Activated B cell treated with CpG ODN at 0.5 μM for 24 hours (primary cell): ENCODE measurements around the gene KRT17. TPM values are rescaled to one million over a fixed set of nuclear protein-coding genes. Genes with fewer than 3 reads are reported as not detected.

Source experiments
- ATAC-seq: fragments of 200-7000 bp; cut with Tn5 transposase; one replicate; pipeline ENCODE4 v1.10.0; 2021; ENCODE audit warnings: low read depth, mild to moderate bottlenecking, moderate library complexity
- CTCF ChIA-PET: fragments of 350-600 bp; sonication (Branson Sonifier 250); formaldehyde crosslinking; loops from one replicate; lab custom pipeline; 2021; ENCODE audit warnings: antibody characterized with exemption; lab: Charles Lee
- POLR2A ChIA-PET: fragments of 350-600 bp; sonication (Branson Sonifier 250); formaldehyde crosslinking; loops from one replicate; lab custom pipeline; 2021; ENCODE audit warnings: antibody characterized with exemption; lab: Charles Lee
- DNase-seq: peaks from one replicate; pipeline ENCODE4 v3.0.0; 2022
- H3K27ac Mint-ChIP-seq: one replicate; pipeline ENCODE4 v1.8.0; 2020; ENCODE audit warnings: mixed read lengths
- H3K27me3 Mint-ChIP-seq: one replicate; pipeline ENCODE4 v1.8.0; 2021; ENCODE audit warnings: mixed read lengths
- H3K36me3 Mint-ChIP-seq: one replicate; pipeline ENCODE4 v1.8.0; 2021; ENCODE audit warnings: low read depth, mixed read lengths
- H3K4me1 Mint-ChIP-seq: one replicate; pipeline ENCODE4 v1.8.0; 2021; ENCODE audit warnings: mixed read lengths
- H3K4me3 Mint-ChIP-seq: one replicate; pipeline ENCODE4 v1.8.0; 2020; ENCODE audit warnings: mild to moderate bottlenecking, mixed read lengths
- H3K9me3 Mint-ChIP-seq: one replicate; pipeline ENCODE4 v1.8.0; 2020; ENCODE audit warnings: mixed read lengths
- intact Hi-C: fragments of 100-400 bp; cut with micrococcal nuclease; formaldehyde crosslinking; loops from one replicate; pipeline ENCODE4 v1.15.1; 2024
- total RNA-seq: library from RNA; stranded (reverse); gene quantifications from 2 replicates; pipeline ENCODE4 v1.2.3, GENCODE V29; 2022
- TF ChIP-seq, protein P1 (sequence below): fragments of 200-600 bp; IDR thresholded peaks from one replicate; pipeline ENCODE4 v1.8.0; 2022; ENCODE audit warnings: antibody characterized with exemption, mild to moderate bottlenecking

KRT17 gene
- total RNA-seq, 1 donor from 2014 or later, result not detected

DNA sequence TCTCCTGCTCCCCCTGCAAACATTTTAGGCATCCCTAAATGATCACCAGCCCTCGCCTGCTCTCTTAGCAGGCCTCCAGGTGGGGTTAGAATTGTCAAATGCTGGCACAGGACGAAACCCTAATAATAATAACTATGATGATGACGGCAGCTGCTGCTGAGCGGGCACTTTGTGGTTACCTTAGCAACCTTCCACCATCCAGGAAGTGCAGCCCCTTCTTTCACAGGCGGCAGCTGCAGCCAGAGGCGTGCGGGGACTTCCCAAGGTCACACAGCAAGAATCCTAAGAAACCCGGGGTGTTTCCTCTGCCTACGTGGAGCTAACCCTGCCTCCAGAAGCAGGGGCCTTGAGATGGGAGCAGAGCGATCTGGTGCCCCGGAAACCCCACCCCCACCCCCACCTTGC, 41.9 kb upstream of the KRT17 start:
- H3K4me3 Mint-ChIP-seq, result peak overlapping the region; percentile 92
- H3K4me1 Mint-ChIP-seq, result peaks cover 40% of the 10 kb centered on the region
- H3K9me3 Mint-ChIP-seq, result no peaks in the 10 kb centered on the region

DNA sequence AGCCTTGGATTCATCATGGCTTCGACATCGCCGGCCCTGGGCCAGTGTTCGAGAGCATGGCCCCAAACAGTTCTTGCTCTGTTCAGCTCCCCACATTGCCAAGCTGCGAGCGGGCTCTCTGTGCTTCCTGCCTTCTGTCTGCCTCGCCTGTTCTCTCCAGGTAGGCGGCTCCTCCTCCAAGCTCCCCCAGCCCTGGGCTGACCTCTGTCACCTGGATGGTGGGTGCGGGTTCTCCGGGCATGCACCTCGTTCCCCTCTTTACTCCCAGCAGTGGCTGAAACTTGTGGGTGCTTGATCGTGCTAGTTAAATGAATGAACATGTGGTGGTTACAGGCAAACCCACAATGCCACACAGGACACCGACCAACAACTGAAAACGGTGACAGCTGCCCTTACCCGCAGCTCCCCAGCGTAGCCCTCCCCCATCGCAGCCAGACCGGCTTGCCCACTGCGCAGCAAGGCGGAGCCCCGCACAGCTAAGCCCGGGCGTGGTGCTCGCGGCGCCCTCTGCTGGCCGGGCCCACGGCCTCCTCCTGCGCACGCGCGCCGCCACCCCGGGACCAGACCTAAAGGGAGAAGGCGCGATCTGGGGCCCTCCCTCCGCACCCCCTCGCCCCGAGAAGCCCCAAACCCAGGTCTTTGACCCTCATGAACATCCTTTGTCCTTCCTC, 41.3 kb upstream of the KRT17 start:
- CTCF ChIA-PET, result interaction anchor here (0.6 to 4.2 kb wide), 19 partner anchors 11 to 1311 kb away, joined by 3 to 72 read pairs (median 4); partner anchors contain the start of gene EIF1
- no peaks in the 10 kb centered on the region for H3K27me3 Mint-ChIP-seq
- H3K9me3 Mint-ChIP-seq, result no peaks in the 10 kb centered on the region
- H3K27ac Mint-ChIP-seq, result peak overlapping the region; percentile 99
- peak; percentile 98 for DNase-seq
- TF ChIP-seq, protein P1, sequence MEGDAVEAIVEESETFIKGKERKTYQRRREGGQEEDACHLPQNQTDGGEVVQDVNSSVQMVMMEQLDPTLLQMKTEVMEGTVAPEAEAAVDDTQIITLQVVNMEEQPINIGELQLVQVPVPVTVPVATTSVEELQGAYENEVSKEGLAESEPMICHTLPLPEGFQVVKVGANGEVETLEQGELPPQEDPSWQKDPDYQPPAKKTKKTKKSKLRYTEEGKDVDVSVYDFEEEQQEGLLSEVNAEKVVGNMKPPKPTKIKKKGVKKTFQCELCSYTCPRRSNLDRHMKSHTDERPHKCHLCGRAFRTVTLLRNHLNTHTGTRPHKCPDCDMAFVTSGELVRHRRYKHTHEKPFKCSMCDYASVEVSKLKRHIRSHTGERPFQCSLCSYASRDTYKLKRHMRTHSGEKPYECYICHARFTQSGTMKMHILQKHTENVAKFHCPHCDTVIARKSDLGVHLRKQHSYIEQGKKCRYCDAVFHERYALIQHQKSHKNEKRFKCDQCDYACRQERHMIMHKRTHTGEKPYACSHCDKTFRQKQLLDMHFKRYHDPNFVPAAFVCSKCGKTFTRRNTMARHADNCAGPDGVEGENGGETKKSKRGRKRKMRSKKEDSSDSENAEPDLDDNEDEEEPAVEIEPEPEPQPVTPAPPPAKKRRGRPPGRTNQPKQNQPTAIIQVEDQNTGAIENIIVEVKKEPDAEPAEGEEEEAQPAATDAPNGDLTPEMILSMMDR, result peak; percentile 24
- POLR2A ChIA-PET, result interaction anchor here (0.5 to 6.4 kb wide), 21 partner anchors 12 to 1342 kb away, joined by 3 to 272 read pairs (median 4); partner anchors contain the start of genes EIF1 and SMARCE1
- H3K4me3 Mint-ChIP-seq, result peak overlapping the region; percentile 92
- peak; percentile 75 for ATAC-seq
- H3K4me1 Mint-ChIP-seq, result peaks cover 40% of the 10 kb centered on the region
- no peaks in the 10 kb centered on the region for H3K36me3 Mint-ChIP-seq
- intact Hi-C loops, result loop anchor here (1.0 to 5.0 kb wide), 11 partner anchors 11 to 1448 kb away; partner anchors contain the start of genes EIF1, TOP2A and WIPF2

More for the DNA sequence above, 41.9 kb upstream of the KRT17 start:
- POLR2A ChIA-PET, result interaction anchor here (0.9 to 6.4 kb wide), 16 partner anchors 11 to 1308 kb away, joined by 3 to 272 read pairs (median 6); partner anchors contain the start of genes EIF1 and SMARCE1
- H3K36me3 Mint-ChIP-seq, result no peaks in the 10 kb centered on the region
- peak overlapping the region; percentile 99 for H3K27ac Mint-ChIP-seq
- TF ChIP-seq, protein P1, result no peak
- H3K27me3 Mint-ChIP-seq, result no peaks in the 10 kb centered on the region
- CTCF ChIA-PET, result interaction anchor here (0.6 to 4.2 kb wide), 17 partner anchors 10 to 1311 kb away, joined by 3 to 72 read pairs (median 4); partner anchors contain the start of gene EIF1
- ATAC-seq, result peak; percentile 57
- no peak for DNase-seq
- intact Hi-C loops, result loop anchor here (1.0 to 5.0 kb wide), 11 partner anchors 10 to 1449 kb away; partner anchors contain the start of genes EIF1, TOP2A and WIPF2

DNA sequence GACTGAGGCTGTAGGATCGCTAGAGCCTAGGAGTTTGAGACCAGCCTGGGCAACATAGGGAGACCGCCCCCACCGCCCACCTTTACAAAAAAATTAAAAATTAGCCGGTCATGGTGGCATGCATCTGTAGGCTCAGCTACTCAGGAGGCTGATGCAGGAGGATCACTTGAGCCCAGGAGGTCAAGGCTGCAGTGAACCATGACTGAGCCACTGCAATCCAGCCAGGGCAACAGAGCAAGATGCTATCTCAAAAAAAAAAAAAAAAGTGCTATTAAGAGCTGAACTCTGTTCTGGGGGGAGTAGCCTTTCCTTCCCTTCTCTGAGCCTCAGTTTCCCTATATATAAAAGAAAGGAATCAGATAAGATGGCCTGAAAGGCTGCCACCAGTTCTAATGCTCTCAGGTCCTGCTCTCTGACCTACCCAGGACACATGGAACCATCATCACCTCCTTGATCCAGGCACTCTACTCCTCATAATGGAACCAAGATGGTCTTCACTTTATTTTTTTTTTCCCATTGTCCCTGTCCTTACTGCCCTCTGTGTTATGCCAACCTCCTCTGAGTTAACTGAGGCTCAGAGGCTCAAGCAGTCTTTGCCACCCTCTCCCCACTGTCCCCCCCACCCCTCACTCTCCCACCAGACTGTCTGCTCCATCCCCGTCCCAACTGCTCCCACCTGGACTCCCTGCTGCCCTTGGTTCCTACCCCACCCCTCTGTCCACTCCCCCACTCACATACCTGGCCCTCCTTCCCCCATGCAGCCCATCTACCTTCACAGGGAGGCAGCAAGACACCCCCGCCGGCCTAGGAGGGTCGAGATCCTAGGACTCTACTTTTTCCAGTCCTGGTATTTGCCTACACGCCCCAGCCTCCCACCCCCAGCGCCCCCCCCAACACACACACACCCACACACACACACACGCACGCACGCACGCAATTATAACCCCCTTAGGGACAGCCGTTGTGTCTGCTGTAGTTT, 40.5 kb upstream of the KRT17 start:
- peak overlapping the region; percentile 92 for H3K4me3 Mint-ChIP-seq
- H3K27me3 Mint-ChIP-seq, result no peaks in the 10 kb centered on the region
- ChIA-PET CTCF (interaction anchor here (0.6 to 5.4 kb wide), 23 partner anchors 8 to 1132 kb away, joined by 3 to 150 read pairs (median 10); partner anchors contain the start of gene EIF1), POLR2A (interaction anchor here (0.5 to 6.4 kb wide), 20 partner anchors 11 to 1341 kb away, joined by 3 to 272 read pairs (median 4); partner anchors contain the start of genes EIF1 and SMARCE1)
- H3K4me1 Mint-ChIP-seq, result peaks cover 35% of the 10 kb centered on the region
- DNase-seq (no peak), ATAC-seq (no peak)
- TF ChIP-seq, protein P1, result no peak
- no peaks in the 10 kb centered on the region for H3K36me3 Mint-ChIP-seq
- H3K9me3 Mint-ChIP-seq, result no peaks in the 10 kb centered on the region
- intact Hi-C loops, result loop anchor here (5.0 kb wide), 3 partner anchors 848 to 1448 kb away; partner anchors contain the start of genes TOP2A and WIPF2
- H3K27ac Mint-ChIP-seq, result peak overlapping the region; percentile 99

DNA sequence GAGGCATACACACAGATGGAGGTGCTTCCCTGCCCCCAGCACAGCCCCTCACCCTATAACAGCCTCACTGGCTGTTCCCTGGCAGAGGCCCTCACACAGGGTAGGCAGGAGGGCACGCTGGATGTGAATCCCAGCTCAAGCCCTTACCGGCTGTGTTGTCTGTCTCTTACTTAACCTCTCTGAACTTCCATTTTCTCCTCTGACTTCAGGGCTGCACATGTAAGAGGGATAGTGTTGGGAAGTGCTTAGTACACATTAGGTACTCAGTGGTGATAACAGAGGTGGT, 39.7 kb upstream of the KRT17 start:
- Mint-ChIP-seq H3K9me3 (no peaks in the 10 kb centered on the region), H3K27me3 (no peaks in the 10 kb centered on the region), H3K36me3 (no peaks in the 10 kb centered on the region), H3K4me3 (no peak overlapping the region), H3K27ac (no peak overlapping the region), H3K4me1 (peaks cover 31% of the 10 kb centered on the region)
- TF ChIP-seq, protein P1, result no peak
- POLR2A ChIA-PET, result interaction anchor here (0.7 to 2.4 kb wide), 3 partner anchors 14 to 1131 kb away, joined by 3 to 34 read pairs (median 4); partner anchors contain the start of gene EIF1
- no peak for DNase-seq
- no peak for ATAC-seq
- intact Hi-C loops, result no loop called here
- CTCF ChIA-PET, result interaction anchor here (1.0 to 5.4 kb wide), 8 partner anchors 9 to 1131 kb away, joined by 3 to 150 read pairs (median 22); partner anchors contain the start of gene EIF1
